IPS DF 4.7 (cell line): ENCODE measurements around the gene CMIP.

Experiments
- DNase-seq: peaks from one replicate; pipeline ENCODE4 v3.0.0-alpha.2; 2013; ENCODE audit warnings: low spot score; ENCODE audit errors: extremely low read depth

CMIP gene

GRCh38 chr16:81547939-81548216 is 103.3 kb downstream of the CMIP start:
- no peak for DNase-seq

GRCh38 chr16:81548551-81548875 is 103.9 kb downstream of the CMIP start:
- no peak for DNase-seq

DNA sequence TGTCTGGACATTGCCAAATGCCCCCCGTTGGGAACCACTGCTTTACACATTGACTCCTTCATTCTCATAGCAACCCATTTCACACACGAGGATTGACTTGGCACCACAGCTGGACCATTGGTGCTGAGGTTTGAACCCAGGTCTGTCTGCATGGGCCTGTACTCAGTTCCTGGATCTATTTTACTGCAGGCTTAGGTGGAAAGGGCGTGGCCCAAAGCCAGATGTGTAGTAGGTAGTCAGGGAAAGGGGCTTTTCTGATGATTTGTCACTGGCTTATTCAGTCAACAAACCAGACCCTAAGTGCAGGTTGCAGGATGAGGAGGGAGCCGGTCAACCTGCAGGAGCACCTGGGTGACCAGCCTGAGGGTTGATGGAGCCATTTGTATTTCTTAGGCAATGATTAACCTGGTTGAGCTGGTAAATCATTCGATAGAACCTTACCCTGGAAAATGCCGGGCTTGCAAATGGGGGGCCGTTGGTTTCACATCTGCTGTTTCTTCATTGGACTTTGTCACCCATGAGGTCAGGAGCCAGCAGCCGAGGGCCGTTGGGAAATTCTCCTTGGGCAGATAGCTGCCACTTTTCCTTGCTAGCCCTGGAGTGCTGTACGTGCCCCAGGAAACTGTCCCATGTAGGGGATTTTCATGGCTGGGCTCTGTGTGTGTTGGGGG is 104.4 kb downstream of the CMIP start:
- DNase-seq: no peak

GRCh38 chr16:81549547-81550431 is 105.2 kb downstream of the CMIP start:
- DNase-seq: no peak

DNA sequence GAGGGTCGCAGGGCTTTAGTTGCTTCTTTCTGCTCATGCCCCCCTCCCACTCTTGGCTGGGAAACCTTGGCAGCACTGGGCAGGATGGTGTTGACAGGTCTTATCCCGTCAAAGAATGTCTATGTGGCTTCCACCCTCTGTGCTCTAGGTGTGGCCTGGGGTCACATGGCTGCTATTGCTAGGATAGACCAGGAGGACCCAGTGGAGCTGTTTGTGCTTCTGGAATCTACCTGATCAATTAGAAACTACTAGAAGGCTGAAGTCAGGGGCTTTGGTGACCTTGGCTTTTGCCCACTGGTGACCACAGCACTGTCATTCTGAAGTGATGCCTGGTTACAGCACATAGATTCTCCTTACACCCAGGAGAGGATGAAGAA is 105.8 kb downstream of the CMIP start:
- no peak for DNase-seq

GRCh38 chr16:81551151-81551808 is 106.7 kb downstream of the CMIP start:
- no peak for DNase-seq

- DNase-seq: no peak
These were observed 107.3 kb downstream of the CMIP start for GRCh38 chr16:81551821-81552304.

DNA sequence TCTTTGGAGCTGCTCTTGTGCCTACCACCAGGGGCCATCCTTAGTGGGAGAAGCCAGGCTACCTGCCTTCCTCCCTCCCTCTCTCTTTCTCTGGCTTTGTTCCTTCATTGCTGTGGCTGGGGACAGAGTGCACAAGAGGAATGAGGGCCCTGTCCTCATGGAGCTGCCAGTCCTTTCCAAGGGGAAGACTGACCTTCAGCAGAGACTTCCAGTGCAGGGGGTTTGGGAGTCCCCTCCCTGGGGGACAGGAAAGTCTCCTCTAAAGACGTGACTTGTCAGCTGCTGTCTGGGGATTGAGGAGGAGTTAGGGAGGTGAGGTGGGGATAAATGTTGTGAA is 108.1 kb downstream of the CMIP start:
- DNase-seq: no peak

DNA sequence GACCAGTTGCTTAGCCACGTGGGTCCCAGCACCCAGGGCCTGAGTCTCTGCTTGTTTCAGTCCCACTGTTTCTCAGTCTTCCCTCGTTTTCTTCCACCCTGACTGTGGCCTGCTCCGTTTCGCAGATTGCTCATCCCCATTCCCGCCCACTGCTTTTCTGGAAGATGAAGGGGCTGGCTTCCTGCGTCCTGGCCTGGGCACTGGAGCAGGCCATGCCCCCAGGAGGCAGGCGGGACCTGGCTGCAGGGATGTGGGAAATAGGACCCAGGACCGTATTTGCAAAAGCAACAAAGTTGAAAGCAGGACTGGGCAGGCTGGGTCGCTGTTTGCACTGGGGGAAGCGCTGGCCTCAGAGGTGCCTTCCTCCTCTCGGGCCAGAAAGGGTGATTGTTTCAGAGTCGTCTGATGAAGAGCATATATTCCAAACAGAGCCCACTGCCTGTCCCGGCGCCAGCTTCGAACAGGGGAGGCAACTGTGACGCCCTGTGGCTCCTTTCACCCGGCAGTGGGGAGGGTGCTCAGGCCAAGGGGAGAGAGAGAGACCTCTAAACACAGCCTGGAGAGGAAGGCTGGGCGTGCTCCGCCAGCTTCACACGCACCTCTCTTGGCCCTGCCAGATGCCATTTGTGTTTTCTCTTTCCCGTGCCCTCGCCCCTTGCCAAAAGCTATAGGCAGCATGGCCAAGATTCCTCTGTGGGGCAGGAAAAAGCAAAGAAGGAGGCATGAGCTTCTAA is 108.6 kb downstream of the CMIP start:
- DNase-seq: no peak

GRCh38 chr16:81553814-81554675 is 109.4 kb downstream of the CMIP start:
- no peak for DNase-seq

DNA sequence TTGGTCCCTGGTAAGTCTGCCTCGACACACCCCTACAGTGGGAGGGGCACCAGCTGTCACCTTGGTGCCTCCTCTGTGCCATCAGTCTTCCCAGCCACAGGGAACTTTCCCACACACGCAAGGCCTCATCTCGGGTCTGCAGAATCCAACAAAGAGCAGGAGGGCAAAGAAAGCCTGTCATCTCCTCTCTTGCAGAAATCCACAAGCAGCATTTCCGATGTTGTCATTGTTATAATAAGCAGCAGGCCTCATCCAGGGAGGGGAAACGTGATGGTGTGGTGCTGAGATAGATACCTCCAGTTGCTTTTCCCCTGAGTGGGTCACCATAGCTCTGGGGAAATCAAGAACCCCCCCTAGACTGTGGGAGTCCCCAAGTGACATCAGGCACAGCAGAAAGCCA is 110.4 kb downstream of the CMIP start:
- DNase-seq: no peak

- no peak for DNase-seq
These were observed 111.1 kb downstream of the CMIP start for GRCh38 chr16:81555660-81556059.

- no peak for DNase-seq
These were observed 112.2 kb downstream of the CMIP start for GRCh38 chr16:81556715-81557284.

DNA sequence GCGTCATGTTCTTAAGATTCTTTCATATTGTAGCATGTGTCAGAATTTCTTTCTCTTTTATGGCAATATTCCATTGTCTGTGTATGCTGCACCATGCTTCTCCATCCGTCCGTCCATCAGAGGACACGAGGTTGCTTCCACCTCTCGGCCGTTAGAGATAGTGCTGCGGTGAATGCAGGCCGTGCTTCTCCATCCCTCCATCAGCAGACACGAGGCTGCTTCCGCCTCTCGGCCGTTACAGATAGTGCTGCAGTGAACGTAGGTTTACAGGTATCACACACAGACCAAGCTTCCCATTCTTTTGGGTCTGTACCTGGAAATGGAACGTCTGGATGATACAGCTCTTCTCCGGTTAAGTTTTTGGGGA is 113.5 kb downstream of the CMIP start:
- no peak for DNase-seq

GRCh38 chr16:81558444-81559175 is 114.0 kb downstream of the CMIP start:
- no peak for DNase-seq

- no peak for DNase-seq
These were observed 116.5 kb downstream of the CMIP start for GRCh38 chr16:81560979-81561657.

GRCh38 chr16:81562174-81562849 is 117.7 kb downstream of the CMIP start:
- no peak for DNase-seq

DNA sequence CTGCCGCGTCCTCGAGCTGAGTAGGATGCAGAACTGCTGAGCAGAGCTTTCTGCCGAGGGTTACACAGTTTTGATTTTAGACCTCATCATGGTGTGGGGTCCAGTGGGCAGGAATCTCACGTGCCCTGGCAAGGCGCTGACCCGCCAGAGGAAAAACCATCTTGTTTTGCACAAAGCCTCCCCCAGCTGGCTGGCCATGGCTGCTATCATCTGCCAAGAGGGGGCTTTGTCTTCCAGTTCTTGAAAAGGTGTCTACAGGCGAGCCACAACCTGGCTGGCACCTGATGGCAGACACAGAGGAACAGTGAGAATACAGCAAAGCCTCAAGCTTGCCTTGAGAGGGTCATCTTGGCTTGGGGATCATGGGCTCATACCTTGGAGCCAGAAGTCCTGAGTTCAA is 118.3 kb downstream of the CMIP start:
- DNase-seq: no peak

GRCh38 chr16:81564421-81564911 is 119.9 kb downstream of the CMIP start:
- no peak for DNase-seq
